ENCODE results near the gene GJC2. TPM values are rescaled to one million over a fixed set of nuclear protein-coding genes. Genes with fewer than 3 reads are reported as not detected.
A peak's percentile ranks its signal among the peaks of the same experiment; 100 is the strongest.

Gene GJC2
- polyA plus RNA-seq, 1 of the 3 experiments (the other 2 are of a cell fraction): 0.92 TPM

DNA sequence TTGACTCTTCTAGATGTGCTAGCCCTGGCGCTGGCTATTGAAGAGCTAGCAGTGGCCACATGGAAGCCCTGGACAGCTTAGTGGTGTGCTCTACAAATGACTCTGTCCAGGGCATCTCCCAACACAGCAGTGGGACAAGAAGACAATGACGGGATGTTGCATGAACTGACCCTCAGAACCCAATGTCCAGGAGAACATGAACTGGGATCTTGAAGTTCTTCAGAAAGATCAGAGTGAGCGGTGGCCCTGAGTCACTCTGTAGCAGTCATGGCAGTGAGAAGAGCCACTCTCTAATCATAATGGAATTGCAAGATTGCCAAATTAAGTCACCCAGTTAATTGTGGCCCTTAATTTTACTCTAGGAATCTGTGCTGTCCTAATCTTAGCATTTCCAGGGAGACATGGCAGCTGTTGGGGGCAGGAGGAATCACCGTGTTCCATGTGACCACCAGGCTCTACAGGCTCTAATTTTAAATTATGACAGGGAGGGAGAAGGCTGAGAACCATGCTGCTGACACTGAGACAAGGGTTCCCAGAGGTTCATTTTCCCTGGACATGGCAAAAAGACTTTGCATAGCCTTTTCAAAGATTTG lies 47.9 kb downstream of the GJC2 start (continued):
- TF ChIP-seq, protein P1, sequence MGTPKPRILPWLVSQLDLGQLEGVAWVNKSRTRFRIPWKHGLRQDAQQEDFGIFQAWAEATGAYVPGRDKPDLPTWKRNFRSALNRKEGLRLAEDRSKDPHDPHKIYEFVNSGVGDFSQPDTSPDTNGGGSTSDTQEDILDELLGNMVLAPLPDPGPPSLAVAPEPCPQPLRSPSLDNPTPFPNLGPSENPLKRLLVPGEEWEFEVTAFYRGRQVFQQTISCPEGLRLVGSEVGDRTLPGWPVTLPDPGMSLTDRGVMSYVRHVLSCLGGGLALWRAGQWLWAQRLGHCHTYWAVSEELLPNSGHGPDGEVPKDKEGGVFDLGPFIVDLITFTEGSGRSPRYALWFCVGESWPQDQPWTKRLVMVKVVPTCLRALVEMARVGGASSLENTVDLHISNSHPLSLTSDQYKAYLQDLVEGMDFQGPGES (IDR thresholded peaks at IDR 0.05; ENCODE audit: low read depth, low read length): no peak
- TF ChIP-seq FOXJ3 (CRISPR knock-in tag; IDR thresholded peaks at IDR 0.05) (no peak), EP300 (IDR thresholded peaks at IDR 0.05; ENCODE audit: borderline replicate concordance in 1 of 2, low read depth in 1 of 2, low read length in 1 of 2) (no peak), TEAD4 (IDR thresholded peaks at IDR 0.05; ENCODE audit: borderline replicate concordance, insufficient read depth) (no peak)

DNA sequence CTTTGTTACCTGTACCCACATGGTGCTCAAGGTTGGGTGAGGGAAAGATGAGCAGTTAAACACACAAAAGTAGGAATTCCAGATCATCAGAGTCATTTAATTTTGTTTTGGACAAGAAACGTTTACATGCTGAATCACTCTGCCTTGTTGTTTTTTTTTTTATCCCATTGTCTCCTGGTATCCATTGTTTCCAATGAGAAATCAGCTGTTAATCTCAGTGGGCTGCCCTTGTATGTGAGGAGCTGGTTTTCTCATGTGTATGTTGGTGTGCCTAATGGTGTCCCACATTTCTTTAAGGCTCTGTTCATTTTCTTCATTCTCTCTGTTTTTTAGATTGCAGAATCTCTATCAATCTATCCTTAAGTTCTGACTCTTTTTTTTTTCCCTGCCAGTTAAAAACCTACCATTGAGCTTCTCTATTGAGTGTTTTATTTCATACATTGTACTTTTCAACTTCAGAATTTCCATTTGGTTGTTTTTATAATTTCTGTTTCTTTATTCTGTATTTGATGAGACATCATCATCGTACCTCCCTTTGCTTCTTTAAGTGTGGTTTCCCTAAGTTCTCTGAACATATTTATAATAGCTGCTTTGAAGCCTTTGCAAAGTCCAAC lies 49.4 kb downstream of the GJC2 start:
- TF ChIP-seq RAD21 (IDR thresholded peaks at IDR 0.05; ENCODE audit: low read length) (no peak), MXI1 (IDR thresholded peaks at IDR 0.05; ENCODE audit: low read depth, low read length) (no peak)
- DNase-seq: peak; percentile 27
- Histone ChIP-seq H3K9me3 (peaks cover 9% of the 10 kb centered on the region), H3K27me3 (ENCODE audit: insufficient read depth) (no peaks in the 10 kb centered on the region), H3K4me1 (ENCODE audit: control insufficient read depth in 1 of 2, insufficient read depth in 2 of 2, low read depth in 1 of 2, low read length in 1 of 2) (no peaks in the 10 kb centered on the region), H3F3A (replicated peaks; ENCODE audit: insufficient read depth) (peaks cover 7% of the 10 kb centered on the region), H3K4me2 (no peak overlapping the region), H3K79me2 (ENCODE audit: insufficient read depth) (no peaks in the 10 kb centered on the region), H4K20me1 (ENCODE audit: insufficient read depth) (no peaks in the 10 kb centered on the region), H2AFZ (ENCODE audit: low read depth) (no peak overlapping the region), H3K27ac (ENCODE audit: low read depth in 2 of 2, low read length in 1 of 2) (no peak overlapping the region), H3K9me2 (no peaks in the 10 kb centered on the region), H3K9ac (no peak overlapping the region), H3K36me3 (replicated peaks in 1 of 2; ENCODE audit: control insufficient read depth in 1 of 2, insufficient read depth in 2 of 2, low read length in 1 of 2) (peaks cover 0 to 3% of the 10 kb centered on the region in 2 experiments), H3K4me3 (ENCODE audit: low read depth in 2 of 2, low read length in 1 of 2) (no peak overlapping the region)
- 34% methylated on average over 2 of the region's 2 CpGs for WGBS (ENCODE audit: low lambda C conversion rate)
- ChIA-PET POLR2A (no interaction called here), CTCF (no interaction called here)

DNA sequence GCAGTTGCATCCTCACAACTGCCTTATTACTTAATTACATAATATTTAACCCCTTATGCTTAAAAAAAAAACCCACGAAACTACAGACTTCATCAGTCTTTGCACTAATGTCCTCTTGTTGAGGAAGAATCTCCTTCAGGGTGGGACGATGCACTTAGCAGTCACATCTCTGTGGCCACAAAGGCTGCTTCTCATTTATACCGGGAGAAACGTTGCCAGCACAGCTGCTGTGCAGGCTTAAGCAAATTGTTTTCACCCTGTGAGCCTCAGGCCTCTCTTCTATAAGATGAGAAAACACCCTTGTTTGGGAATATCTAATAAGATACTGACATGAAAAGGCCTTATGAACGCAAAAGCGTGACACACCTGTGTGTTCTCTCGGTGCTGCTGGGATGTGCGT lies 55.2 kb downstream of the GJC2 start:
- POLR2A ChIA-PET: no interaction called here

More for the DNA sequence above, 55.2 kb downstream of the GJC2 start:
- 61% methylated on average over 8 of the region's 8 CpGs for WGBS (ENCODE audit: low lambda C conversion rate)
- no peak overlapping the region for H3K4me3 ChIP-seq (ENCODE audit: low read depth in 2 of 2, low read length in 1 of 2)
- H4K20me1 ChIP-seq (ENCODE audit: insufficient read depth): no peaks in the 10 kb centered on the region
- no peak for TF ChIP-seq TCF12 (IDR thresholded peaks at IDR 0.05)
- TF ChIP-seq RFX5 (IDR thresholded peaks at IDR 0.05; ENCODE audit: low read length): no peak
- TF ChIP-seq SIN3A (IDR thresholded peaks at IDR 0.05; ENCODE audit: borderline replicate concordance, low read depth, low read length): no peak
- TF ChIP-seq TEAD4 (IDR thresholded peaks at IDR 0.05; ENCODE audit: borderline replicate concordance, insufficient read depth): no peak
- TF ChIP-seq JUND (IDR thresholded peaks at IDR 0.05): no peak
- H3K4me2 ChIP-seq: no peak overlapping the region
- no peak overlapping the region for H2AFZ ChIP-seq (ENCODE audit: low read depth)
- no peak overlapping the region for H3K9ac ChIP-seq
- no peak overlapping the region; a peak in 1 of 4 replicates for H3K27ac ChIP-seq (ENCODE audit: low read depth in 2 of 2, low read length in 1 of 2)
- H3K9me2 ChIP-seq: no peaks in the 10 kb centered on the region
- no peaks in the 10 kb centered on the region for H3K79me2 ChIP-seq (ENCODE audit: insufficient read depth)
- H3K9me3 ChIP-seq: no peaks in the 10 kb centered on the region
- H3K27me3 ChIP-seq (ENCODE audit: insufficient read depth): no peaks in the 10 kb centered on the region
- no peaks in the 10 kb centered on the region for H3K36me3 ChIP-seq (replicated peaks in 1 of 2; ENCODE audit: control insufficient read depth in 1 of 2, insufficient read depth in 2 of 2, low read length in 1 of 2)
- CTCF ChIA-PET: no interaction called here
- DNase-seq: no peak
- no peaks in the 10 kb centered on the region for H3F3A ChIP-seq (replicated peaks; ENCODE audit: insufficient read depth)
- peaks cover 0 to 14% of the 10 kb centered on the region in 2 experiments; a peak in 1 of 4 replicates for H3K4me1 ChIP-seq (ENCODE audit: control insufficient read depth in 1 of 2, insufficient read depth in 2 of 2, low read depth in 1 of 2, low read length in 1 of 2)
